ENCODE measurements around the gene COG2.

DNA sequence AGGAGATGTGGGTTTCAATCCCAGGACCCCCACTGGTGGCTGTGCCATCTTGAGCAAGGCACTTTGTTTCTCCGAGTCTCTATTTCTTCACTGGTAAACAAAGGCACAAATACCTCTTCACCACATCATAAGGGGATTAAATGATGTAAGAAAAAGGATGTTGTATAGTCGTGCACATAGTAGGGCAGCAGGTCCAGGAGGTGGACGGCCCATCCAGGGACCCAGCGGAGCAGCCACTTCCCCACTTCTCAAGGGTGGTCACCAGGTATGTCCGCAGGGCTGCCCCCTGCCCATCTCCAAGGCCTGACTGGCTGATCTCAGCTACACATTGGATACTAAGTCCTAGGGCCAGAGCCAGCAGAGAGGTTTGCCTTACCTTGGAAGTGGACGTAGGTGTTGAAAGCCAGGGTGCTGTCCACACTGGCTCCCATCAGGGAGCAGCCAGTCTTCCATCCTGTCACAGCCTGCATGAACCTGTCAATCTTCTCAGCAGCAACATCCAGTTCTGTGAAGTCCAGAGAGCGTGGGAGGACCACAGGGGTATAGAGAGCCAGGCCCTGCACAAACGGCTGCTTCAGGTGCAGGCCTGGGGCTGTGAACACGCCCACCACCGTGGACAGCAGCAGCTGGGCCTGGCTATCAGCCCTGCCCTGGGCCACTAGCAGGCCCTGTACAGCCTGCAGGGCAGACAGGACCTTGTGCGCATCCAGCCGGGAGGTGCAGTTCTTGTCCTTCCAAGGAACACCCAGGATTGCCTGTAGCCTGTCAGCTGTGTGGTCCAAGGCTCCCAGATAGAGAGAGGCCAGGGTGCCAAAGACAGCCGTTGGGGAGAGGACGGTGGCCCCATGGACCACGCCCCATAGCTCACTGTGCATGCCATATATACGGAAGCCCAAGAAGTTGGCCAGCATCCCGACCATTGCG lies 67.6 kb downstream of the COG2 start:
- TF ChIP-seq POLR2A (IDR thresholded peaks at IDR 0.05; ENCODE audit: low read length) (no peak), GATA1 (IDR thresholded peaks at IDR 0.05; ENCODE audit: low read depth, low read length) (no peak)

Measured in erythroblast (primary cell).